Upper lobe of left lung (tissue), 4 donors: ENCODE data around the gene DNAJC22.

Source experiments
- EP300 ChIP-seq, 4 donors: sonication (generic); formaldehyde crosslinking; IDR thresholded peaks; one replicate each; pipeline ENCODE4 v1.5.1; 2017; ENCODE audit warnings: antibody characterized with exemption in 4 of 4, control low read depth in 2 of 4
- POLR2A ChIP-seq, 4 donors: fragments of 450-650 bp; IDR thresholded peaks; one replicate each; pipeline ENCODE4 v1.5.1; 2016 to 2017; ENCODE audit warnings: antibody characterized with exemption in 4 of 4, mild to moderate bottlenecking in 2 of 4
- POLR2AphosphoS5 ChIP-seq, 2 donors: sonication (generic); formaldehyde crosslinking; IDR thresholded peaks; one replicate each; pipeline ENCODE4 v1.5.1; 2017; ENCODE audit warnings: antibody characterized with exemption in 2 of 2
- TF ChIP-seq, protein P1 (sequence below), 6 experiments: fragments of 450-650 bp in 4 of 6; fragments of 200-600 bp in 2 of 6; sonication (generic) in 2 of 6; IDR thresholded peaks; one replicate each; pipeline ENCODE4 v1.5.1; 2016 to 2019; ENCODE audit warnings: antibody characterized with exemption in 6 of 6

- TF ChIP-seq, protein P1, sequence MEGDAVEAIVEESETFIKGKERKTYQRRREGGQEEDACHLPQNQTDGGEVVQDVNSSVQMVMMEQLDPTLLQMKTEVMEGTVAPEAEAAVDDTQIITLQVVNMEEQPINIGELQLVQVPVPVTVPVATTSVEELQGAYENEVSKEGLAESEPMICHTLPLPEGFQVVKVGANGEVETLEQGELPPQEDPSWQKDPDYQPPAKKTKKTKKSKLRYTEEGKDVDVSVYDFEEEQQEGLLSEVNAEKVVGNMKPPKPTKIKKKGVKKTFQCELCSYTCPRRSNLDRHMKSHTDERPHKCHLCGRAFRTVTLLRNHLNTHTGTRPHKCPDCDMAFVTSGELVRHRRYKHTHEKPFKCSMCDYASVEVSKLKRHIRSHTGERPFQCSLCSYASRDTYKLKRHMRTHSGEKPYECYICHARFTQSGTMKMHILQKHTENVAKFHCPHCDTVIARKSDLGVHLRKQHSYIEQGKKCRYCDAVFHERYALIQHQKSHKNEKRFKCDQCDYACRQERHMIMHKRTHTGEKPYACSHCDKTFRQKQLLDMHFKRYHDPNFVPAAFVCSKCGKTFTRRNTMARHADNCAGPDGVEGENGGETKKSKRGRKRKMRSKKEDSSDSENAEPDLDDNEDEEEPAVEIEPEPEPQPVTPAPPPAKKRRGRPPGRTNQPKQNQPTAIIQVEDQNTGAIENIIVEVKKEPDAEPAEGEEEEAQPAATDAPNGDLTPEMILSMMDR (IDR thresholded peaks at IDR 0.05): no peak
- TF ChIP-seq EP300 (IDR thresholded peaks at IDR 0.05) (no peak), POLR2A (IDR thresholded peaks at IDR 0.05) (no peak), POLR2AphosphoS5 (IDR thresholded peaks at IDR 0.05) (no peak)
These were observed 7.2 kb upstream of the DNAJC22 start for GRCh38 chr12:49339464-49339861.
